Measurements from ENCODE around the gene COL9A3.

- TF ChIP-seq CTCF (conservative IDR thresholded peaks at IDR 0.05; ENCODE audit: low read length), result no peak
- TF ChIP-seq EZH2phosphoT487 (IDR thresholded peaks at IDR 0.05; ENCODE audit: borderline replicate concordance), result no peak
Observed at GRCh38 chr20:62887152-62887859, 70.5 kb downstream of the COL9A3 start.

Measured in Loucy (cell line).